ENCODE results near the gene IPMK.

IPMK gene

DNA sequence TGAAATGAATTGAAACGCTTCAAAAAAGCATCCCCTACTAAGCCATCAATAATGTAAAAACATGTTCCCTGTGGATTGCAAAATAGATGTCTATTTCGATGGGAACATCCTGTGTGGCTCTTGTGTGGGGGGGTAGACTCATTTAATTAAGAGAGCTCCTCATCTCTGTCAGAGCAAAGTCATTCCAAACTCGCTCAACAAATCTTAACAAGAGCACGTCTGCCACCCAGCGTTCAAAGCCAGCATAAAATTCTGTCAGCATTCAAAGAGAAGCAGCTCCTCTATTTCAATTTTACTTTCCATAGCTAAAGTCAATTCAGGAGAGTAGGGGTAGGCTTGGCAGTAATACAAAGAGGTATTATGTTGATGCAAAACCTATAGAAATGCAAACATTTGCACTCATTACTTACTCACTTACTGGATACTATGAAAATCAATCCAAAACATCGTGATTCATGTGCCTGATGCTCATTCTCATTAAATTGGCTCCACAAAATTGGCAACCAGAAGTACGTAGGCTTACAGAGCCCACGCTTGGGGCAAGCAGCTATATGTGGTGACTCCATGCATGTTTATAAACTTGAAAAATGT is 114.9 kb downstream of the IPMK start:
- peak; percentile 33 to 48 (median 36) for DNase-seq

DNA sequence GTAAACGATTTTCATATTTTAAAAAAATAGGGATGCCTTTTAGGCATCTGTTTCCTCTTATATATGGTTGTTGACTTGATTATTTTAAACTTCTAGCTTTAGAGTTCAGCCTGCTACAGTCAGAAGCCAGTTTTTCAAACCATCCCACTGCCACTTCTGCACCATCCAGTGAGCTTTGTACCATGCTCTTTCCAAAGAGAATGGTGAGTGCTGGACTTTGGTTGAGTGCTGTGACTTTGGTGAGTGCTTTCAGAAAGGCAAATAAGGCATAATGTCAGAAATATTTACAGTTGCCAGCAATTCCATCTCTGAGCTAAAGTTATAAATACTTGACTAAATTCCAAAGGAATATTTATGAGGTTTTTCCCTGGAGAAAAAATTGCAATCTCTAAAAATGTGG is 117.4 kb downstream of the IPMK start:
- DNase-seq = no peak

DNA sequence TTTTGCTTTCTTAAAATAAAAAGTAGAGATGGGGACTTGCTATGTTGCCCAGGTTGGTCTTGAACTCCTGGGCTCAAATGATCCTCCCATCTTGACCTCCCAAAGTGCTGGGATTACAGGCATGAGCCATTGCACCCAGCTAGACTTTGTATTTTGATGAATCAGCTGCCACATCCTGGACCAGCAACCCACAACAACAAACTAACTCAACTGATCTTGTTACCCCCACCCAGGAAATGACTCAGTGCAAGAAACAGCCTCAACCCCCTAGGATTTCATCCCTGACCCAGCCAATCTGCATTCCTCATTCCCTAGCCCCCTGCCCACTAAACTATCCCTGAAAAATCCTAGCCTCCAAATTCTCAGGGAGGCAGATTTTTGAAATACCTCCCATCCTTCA is 123.8 kb downstream of the IPMK start:
- no peak for DNase-seq
